Measurements from ENCODE around the gene MDFI.

The MDFI gene

GRCh38 chr6:41667195-41667594, 28.9 kb downstream of the MDFI start:
- Mint-ChIP-seq H3K27ac (no peak overlapping the region), H3K36me3 (ENCODE audit: low read depth) (no peaks in the 10 kb centered on the region), H3K4me3 (no peak overlapping the region), H3K9me3 (peaks cover 12% of the 10 kb centered on the region), H3K4me1 (peaks cover 15% of the 10 kb centered on the region), H3K27me3 (ENCODE audit: low read depth) (peaks cover 36% of the 10 kb centered on the region)
- TF ChIP-seq, protein P1, sequence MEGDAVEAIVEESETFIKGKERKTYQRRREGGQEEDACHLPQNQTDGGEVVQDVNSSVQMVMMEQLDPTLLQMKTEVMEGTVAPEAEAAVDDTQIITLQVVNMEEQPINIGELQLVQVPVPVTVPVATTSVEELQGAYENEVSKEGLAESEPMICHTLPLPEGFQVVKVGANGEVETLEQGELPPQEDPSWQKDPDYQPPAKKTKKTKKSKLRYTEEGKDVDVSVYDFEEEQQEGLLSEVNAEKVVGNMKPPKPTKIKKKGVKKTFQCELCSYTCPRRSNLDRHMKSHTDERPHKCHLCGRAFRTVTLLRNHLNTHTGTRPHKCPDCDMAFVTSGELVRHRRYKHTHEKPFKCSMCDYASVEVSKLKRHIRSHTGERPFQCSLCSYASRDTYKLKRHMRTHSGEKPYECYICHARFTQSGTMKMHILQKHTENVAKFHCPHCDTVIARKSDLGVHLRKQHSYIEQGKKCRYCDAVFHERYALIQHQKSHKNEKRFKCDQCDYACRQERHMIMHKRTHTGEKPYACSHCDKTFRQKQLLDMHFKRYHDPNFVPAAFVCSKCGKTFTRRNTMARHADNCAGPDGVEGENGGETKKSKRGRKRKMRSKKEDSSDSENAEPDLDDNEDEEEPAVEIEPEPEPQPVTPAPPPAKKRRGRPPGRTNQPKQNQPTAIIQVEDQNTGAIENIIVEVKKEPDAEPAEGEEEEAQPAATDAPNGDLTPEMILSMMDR (IDR thresholded peaks at IDR 0.05; ENCODE audit: unreplicated experiment in 3 of 3), result no peak

- Mint-ChIP-seq H3K4me1 (peaks cover 4% of the 10 kb centered on the region), H3K4me3 (no peak overlapping the region), H3K27ac (no peak overlapping the region), H3K27me3 (ENCODE audit: low read depth) (peaks cover 26% of the 10 kb centered on the region), H3K9me3 (peaks cover 12% of the 10 kb centered on the region), H3K36me3 (ENCODE audit: low read depth) (no peaks in the 10 kb centered on the region)
- TF ChIP-seq, protein P1 (IDR thresholded peaks at IDR 0.05; ENCODE audit: unreplicated experiment in 3 of 3), result no peak
Measured at GRCh38 chr6:41668968-41669367, 30.7 kb downstream of the MDFI start.

DNA sequence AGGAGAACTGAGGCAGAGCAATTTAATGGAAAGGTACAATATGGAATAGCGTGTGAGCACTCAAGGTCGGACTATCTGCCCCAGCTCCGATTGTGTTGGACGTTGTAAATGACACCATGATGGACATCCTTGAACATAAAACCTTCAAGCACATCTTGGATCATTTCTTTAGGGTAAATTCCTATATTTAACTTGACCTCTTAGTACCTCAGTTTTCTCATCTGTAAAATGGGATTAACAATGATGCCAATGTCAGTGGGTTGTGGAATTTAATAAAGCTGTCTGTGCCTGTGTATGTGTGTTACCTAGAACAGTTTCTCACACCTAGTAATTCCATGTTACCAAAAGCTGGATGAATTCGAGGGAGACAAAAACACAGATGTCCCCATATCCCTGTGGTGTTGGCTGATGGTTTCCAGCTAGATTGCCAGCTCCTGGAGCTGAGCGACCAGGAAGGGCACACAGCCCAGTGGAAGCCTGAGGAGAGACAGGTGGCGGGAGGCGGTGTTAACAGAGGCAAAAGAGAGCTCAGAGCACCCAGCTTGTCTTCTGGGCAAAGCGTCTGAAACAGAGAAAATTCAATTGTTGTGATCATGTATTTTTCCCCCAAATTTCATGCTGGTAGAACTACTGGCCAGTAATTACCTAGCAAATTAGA, 32.6 kb downstream of the MDFI start:
- TF ChIP-seq, protein P1 (IDR thresholded peaks at IDR 0.05; ENCODE audit: unreplicated experiment in 3 of 3), result no peak
- Mint-ChIP-seq H3K4me3 (no peak overlapping the region), H3K4me1 (peaks cover 17% of the 10 kb centered on the region), H3K27me3 (ENCODE audit: low read depth) (peaks cover 30% of the 10 kb centered on the region), H3K27ac (peak overlapping the region in 1 of 3 experiments; percentile 50), H3K36me3 (ENCODE audit: low read depth) (no peaks in the 10 kb centered on the region), H3K9me3 (peaks cover 12% of the 10 kb centered on the region)

- peaks cover 12% of the 10 kb centered on the region for H3K9me3 Mint-ChIP-seq
- H3K27me3 Mint-ChIP-seq (ENCODE audit: low read depth), result peaks cover 34% of the 10 kb centered on the region
- no peaks in the 10 kb centered on the region for H3K36me3 Mint-ChIP-seq (ENCODE audit: low read depth)
- H3K27ac Mint-ChIP-seq, result no peak overlapping the region
- H3K4me1 Mint-ChIP-seq, result peaks cover 20% of the 10 kb centered on the region
- H3K4me3 Mint-ChIP-seq, result no peak overlapping the region
- TF ChIP-seq, protein P1 (IDR thresholded peaks at IDR 0.05; ENCODE audit: unreplicated experiment in 3 of 3), result no peak
Measured at GRCh38 chr6:41671376-41671775, 33.1 kb downstream of the MDFI start.

GRCh38 chr6:41672016-41672415, 33.7 kb downstream of the MDFI start:
- TF ChIP-seq, protein P1 (IDR thresholded peaks at IDR 0.05; ENCODE audit: unreplicated experiment in 3 of 3), result no peak
- Mint-ChIP-seq H3K27ac (no peak overlapping the region), H3K9me3 (peaks cover 12% of the 10 kb centered on the region), H3K4me1 (peaks cover 27% of the 10 kb centered on the region), H3K27me3 (ENCODE audit: low read depth) (peaks cover 38% of the 10 kb centered on the region), H3K36me3 (ENCODE audit: low read depth) (no peaks in the 10 kb centered on the region), H3K4me3 (peak overlapping the region in 1 of 3 experiments; percentile 7)

Data from nephron (organoid).